Mesodermal cell (in vitro differentiated cells): ENCODE data around the gene VSTM1.

Source experiments
- H3K27ac ChIP-seq: 2 replicates; pipeline ENCODE4 v1.7.0; 2013; ENCODE audit warnings: mild to moderate bottlenecking, low read depth, low read length, moderate library complexity; ENCODE audit not compliant: severe bottlenecking
- H3K36me3 ChIP-seq: 2 replicates; pipeline ENCODE4 v1.7.1; 2013; ENCODE audit warnings: mild to moderate bottlenecking, low read length, moderate library complexity; ENCODE audit not compliant: control insufficient read depth, insufficient read depth
- H3K4me1 ChIP-seq: one replicate; pipeline ENCODE4 v1.7.1; 2013; ENCODE audit warnings: mild to moderate bottlenecking, low read length; ENCODE audit not compliant: insufficient read depth, control insufficient read depth, poor library complexity, severe bottlenecking
- H3K4me3 ChIP-seq: 2 replicates; pipeline ENCODE4 v1.7.0; 2013; ENCODE audit warnings: low read length, control low read depth, mild to moderate bottlenecking; ENCODE audit not compliant: insufficient read depth, poor library complexity, severe bottlenecking; ENCODE audit errors: extremely low read depth
- H3K9me3 ChIP-seq: 2 replicates; pipeline ENCODE4 v1.7.1; 2013; ENCODE audit warnings: mild to moderate bottlenecking, low read length, moderate library complexity; ENCODE audit not compliant: control insufficient read depth
- WGBS, 2 experiments: methylation state at CpG; one replicate each; pipeline ENCODE4 v1.1.5; 2013; ENCODE audit warnings: missing lambda C conversion rate in 2 of 2; ENCODE audit not compliant: insufficient coverage in 2 of 2; 5-methylcytosine and 5-hydroxymethylcytosine counted together

The VSTM1 gene

DNA sequence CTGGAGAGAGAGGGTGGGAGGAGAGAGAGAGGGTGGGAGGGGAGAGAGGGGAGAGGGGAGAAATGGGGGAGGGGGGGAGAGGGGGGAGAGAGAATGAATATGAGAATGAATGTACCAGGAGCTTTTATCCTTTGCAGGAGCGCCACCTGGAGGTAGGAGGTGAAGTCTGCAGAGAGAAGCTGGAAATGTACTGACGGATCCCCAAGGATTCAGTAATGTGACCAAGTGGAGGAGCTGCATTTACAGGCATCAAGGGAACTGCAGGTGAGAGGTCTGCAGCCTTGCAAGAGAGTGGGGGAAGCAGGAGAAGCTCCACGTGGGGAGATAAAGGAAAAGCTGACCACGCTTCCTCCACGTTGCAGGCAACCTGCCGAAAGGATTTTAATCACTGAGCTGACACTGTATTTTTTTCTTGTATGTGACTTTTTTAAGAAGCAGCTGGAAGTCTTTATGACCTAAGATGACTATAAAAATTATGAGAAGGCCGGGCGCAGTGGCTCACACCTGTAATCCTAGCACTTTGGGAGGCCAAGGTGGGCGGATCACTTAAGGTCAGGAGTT lies 33.7 kb downstream of the VSTM1 start:
- H3K36me3 ChIP-seq = no peaks in the 10 kb centered on the region
- H3K9me3 ChIP-seq = no peaks in the 10 kb centered on the region
- H3K4me1 ChIP-seq = peaks cover 7% of the 10 kb centered on the region
- WGBS, 2 experiments = 56 to 64% methylated on average over 6 to 8 of the region's 9 CpGs
- H3K27ac ChIP-seq = no peak overlapping the region
- H3K4me3 ChIP-seq = no peak overlapping the region

- H3K4me1 ChIP-seq = peaks cover 3% of the 10 kb centered on the region
- WGBS, 2 experiments = 82 to 100% methylated on average over 2 of the region's 3 CpGs
- H3K36me3 ChIP-seq = no peaks in the 10 kb centered on the region
- no peak overlapping the region for H3K27ac ChIP-seq
- H3K9me3 ChIP-seq = no peaks in the 10 kb centered on the region
- H3K4me3 ChIP-seq = no peak overlapping the region
These were observed 34.4 kb downstream of the VSTM1 start for GRCh38 chr19:54029301-54029700.

- no peak overlapping the region for H3K4me3 ChIP-seq
- H3K36me3 ChIP-seq = no peaks in the 10 kb centered on the region
- peaks cover 7% of the 10 kb centered on the region for H3K4me1 ChIP-seq
- 85 to 100% methylated on average over 4 to 5 of the region's 7 CpGs for WGBS, 2 experiments
- no peaks in the 10 kb centered on the region for H3K9me3 ChIP-seq
- H3K27ac ChIP-seq = no peak overlapping the region
These were observed 37.0 kb downstream of the VSTM1 start for GRCh38 chr19:54026656-54027055.

DNA sequence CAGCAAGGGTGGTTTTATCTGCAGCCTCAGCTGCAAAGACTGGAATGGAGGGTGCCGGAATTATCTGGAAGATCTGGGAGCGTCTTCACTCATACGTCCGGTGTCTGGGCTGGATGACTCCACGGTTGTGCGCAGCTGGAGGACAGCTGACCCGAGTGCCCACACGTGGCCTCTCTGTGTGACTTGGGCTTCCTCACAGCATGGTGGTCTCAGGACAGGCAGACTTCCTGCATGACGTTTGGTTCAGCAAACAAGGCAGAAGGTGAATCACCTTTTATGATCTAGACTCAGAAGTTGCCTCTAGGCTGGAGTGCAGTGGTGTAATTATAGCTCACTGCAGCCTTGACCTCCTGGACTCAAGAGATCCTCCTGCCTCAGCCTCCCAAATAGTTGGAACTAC lies 39.0 kb downstream of the VSTM1 start:
- no peaks in the 10 kb centered on the region for H3K9me3 ChIP-seq
- H3K4me1 ChIP-seq = peaks cover 7% of the 10 kb centered on the region
- no peak overlapping the region for H3K27ac ChIP-seq
- WGBS, 2 experiments = 92 to 95% methylated on average over 8 to 9 of the region's 9 CpGs
- no peaks in the 10 kb centered on the region for H3K36me3 ChIP-seq
- no peak overlapping the region for H3K4me3 ChIP-seq

GRCh38 chr19:54023191-54023590 lies 40.5 kb downstream of the VSTM1 start:
- Histone ChIP-seq H3K9me3 (peaks cover under 1% of the 10 kb centered on the region), H3K27ac (no peak overlapping the region), H3K4me3 (no peak overlapping the region), H3K4me1 (peaks cover 7% of the 10 kb centered on the region), H3K36me3 (no peaks in the 10 kb centered on the region)
- 100% methylated on average over 1 of the region's 3 CpGs; no CpG with 5 or more reads in 1 of the 2 experiments for WGBS, 2 experiments

DNA sequence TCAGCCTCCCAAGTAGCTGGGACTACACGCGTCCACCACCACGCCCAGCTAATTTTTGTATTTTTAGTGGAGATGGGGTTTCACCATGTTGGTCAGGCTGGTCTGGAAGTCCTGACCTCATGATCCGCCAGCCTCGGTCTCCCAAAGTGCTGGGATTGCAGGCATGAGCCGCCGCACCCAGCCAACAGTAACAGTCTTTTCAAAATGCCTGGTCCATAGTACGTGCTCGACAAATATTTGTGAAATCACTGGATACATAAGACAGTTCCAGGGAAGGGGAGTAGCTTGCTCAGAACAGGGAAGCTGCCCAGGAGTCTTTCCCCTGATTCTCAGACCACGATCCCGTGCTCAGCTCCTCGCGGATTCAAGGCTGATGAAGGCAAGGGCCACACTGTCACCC lies 41.8 kb downstream of the VSTM1 start:
- Histone ChIP-seq H3K36me3 (no peaks in the 10 kb centered on the region), H3K4me1 (peaks cover 7% of the 10 kb centered on the region), H3K27ac (no peak overlapping the region), H3K4me3 (no peak overlapping the region), H3K9me3 (peaks cover 13% of the 10 kb centered on the region)
- 88 to 89% methylated on average over 9 to 13 of the region's 13 CpGs for WGBS, 2 experiments

GRCh38 chr19:54021363-54021762 lies 42.3 kb downstream of the VSTM1 start:
- no peak overlapping the region for H3K27ac ChIP-seq
- H3K9me3 ChIP-seq = peaks cover 13% of the 10 kb centered on the region
- no peak overlapping the region for H3K4me3 ChIP-seq
- no peaks in the 10 kb centered on the region for H3K36me3 ChIP-seq
- WGBS, 2 experiments = 87 to 90% methylated on average over 7 of the region's 8 CpGs
- peaks cover 7% of the 10 kb centered on the region for H3K4me1 ChIP-seq

- Histone ChIP-seq H3K9me3 (peaks cover 13% of the 10 kb centered on the region), H3K36me3 (no peaks in the 10 kb centered on the region), H3K4me3 (no peak overlapping the region), H3K27ac (no peak overlapping the region), H3K4me1 (no peaks in the 10 kb centered on the region)
- WGBS, 2 experiments = 86 to 100% methylated on average over 1 to 4 of the region's 4 CpGs
These were observed 46.4 kb downstream of the VSTM1 start for GRCh38 chr19:54017261-54017660.

DNA sequence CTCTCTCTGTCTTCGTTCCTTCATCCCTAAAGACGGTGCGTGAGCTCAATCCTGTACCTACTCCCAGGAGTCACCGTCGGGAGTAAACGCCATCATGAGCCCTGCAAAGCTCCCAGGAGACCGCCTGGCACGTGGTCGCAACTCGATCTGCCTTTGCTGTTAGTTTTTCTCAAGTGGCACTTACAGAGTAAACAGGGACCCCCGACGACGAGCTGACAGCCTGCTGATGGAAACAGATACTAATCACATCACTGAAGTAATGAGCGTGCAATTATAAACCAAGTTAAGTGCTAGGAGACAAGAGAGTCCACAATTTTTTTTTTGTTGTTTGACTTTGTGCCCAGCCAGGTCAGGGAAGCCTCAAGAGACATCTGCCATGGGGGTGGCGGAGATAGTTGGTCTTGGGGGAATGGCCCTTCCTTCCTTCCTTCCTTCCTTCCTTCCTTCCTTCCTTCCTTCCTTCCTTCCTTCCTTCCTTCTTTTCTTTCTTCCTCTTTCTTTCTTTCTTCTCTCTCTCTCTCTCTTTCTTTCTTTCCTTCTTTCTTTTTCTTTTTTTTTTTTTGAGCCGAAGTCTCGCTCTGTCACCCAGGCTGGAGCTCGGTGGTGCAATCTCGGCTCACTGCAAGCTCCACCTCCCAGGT lies 48.7 kb downstream of the VSTM1 start:
- H3K4me1 ChIP-seq = peaks cover 3% of the 10 kb centered on the region
- 76 to 83% methylated on average over 16 to 17 of the region's 19 CpGs for WGBS, 2 experiments

GRCh38 chr19:54013866-54014265 lies 49.8 kb downstream of the VSTM1 start:
- H3K9me3 ChIP-seq = peaks cover 13% of the 10 kb centered on the region
- no peak overlapping the region for H3K27ac ChIP-seq
- 89 to 96% methylated on average over 7 of the region's 8 CpGs for WGBS, 2 experiments
- H3K4me1 ChIP-seq = peaks cover 3% of the 10 kb centered on the region
- H3K4me3 ChIP-seq = no peak overlapping the region
- no peaks in the 10 kb centered on the region for H3K36me3 ChIP-seq

More for the DNA sequence above, 48.7 kb downstream of the VSTM1 start:
- Histone ChIP-seq H3K36me3 (no peaks in the 10 kb centered on the region), H3K9me3 (peaks cover 13% of the 10 kb centered on the region), H3K4me3 (no peak overlapping the region), H3K27ac (no peak overlapping the region)

- no peak overlapping the region for H3K27ac ChIP-seq
- H3K4me1 ChIP-seq = peaks cover 14% of the 10 kb centered on the region
- 58 to 61% methylated on average over 24 to 32 of the region's 36 CpGs for WGBS, 2 experiments
- H3K4me3 ChIP-seq = no peak overlapping the region
- no peaks in the 10 kb centered on the region for H3K9me3 ChIP-seq
- no peaks in the 10 kb centered on the region for H3K36me3 ChIP-seq
These were observed 52.0 kb downstream of the VSTM1 start for GRCh38 chr19:54011507-54012211.
